DND-41 (cell line): ENCODE results near the gene RBMS3.

Experiments
- ATAC-seq: fragments of 200-7000 bp; cut with Tn5 transposase; 3 replicates; pipeline ENCODE4 v1.9.1; 2021; ENCODE audit warnings: low read depth; ENCODE audit not compliant: insufficient read depth
- DNase-seq: peaks from one replicate; pipeline ENCODE4 v3.0.0-alpha.2; 2020
- H2AFZ ChIP-seq: 2 replicates; pipeline ENCODE4 v1.6.0; 2012; ENCODE audit warnings: low read depth, low read length
- H3K27ac ChIP-seq: 2 replicates; pipeline ENCODE4 v1.5.1; 2012; ENCODE audit warnings: low read length, inconsistent platforms
- H3K27me3 ChIP-seq: fragments of 200-600 bp; sonication (generic); 2 replicates; pipeline ENCODE4 v1.6.0; 2012; ENCODE audit warnings: low read length, mild to moderate bottlenecking, inconsistent platforms; ENCODE audit not compliant: insufficient read depth, poor library complexity
- H3K36me3 ChIP-seq: 2 replicates; pipeline ENCODE4 v1.5.1; 2012; ENCODE audit warnings: low read length, inconsistent platforms; ENCODE audit not compliant: insufficient read depth
- H3K4me1 ChIP-seq: 2 replicates; pipeline ENCODE4 v1.5.1; 2012; ENCODE audit warnings: mild to moderate bottlenecking, low read length; ENCODE audit not compliant: insufficient read depth
- H3K4me2 ChIP-seq: 2 replicates; pipeline ENCODE4 v1.6.0; 2012; ENCODE audit warnings: mild to moderate bottlenecking, moderate library complexity, low read length, inconsistent platforms; ENCODE audit not compliant: insufficient read depth
- H3K4me3 ChIP-seq, 2 experiments: fragments of 200-600 bp in 1 of 2; shearing (Covaris generic) in 1 of 2; 2 replicates each; pipeline ENCODE4 v1.5.1; 2012 to 2016; ENCODE audit warnings: inconsistent platforms in 2 of 2, low read length in 2 of 2, mild to moderate bottlenecking in 2 of 2, low read depth in 1 of 2, moderate library complexity in 1 of 2
- H3K79me2 ChIP-seq: 2 replicates; pipeline ENCODE4 v1.6.0; 2012; ENCODE audit warnings: low read length, inconsistent platforms; ENCODE audit not compliant: insufficient read depth
- H3K9ac ChIP-seq: 2 replicates; pipeline ENCODE4 v1.6.0; 2012; ENCODE audit warnings: low read depth, mild to moderate bottlenecking, inconsistent platforms, low read length, moderate library complexity
- H3K9me3 ChIP-seq: 2 replicates; pipeline ENCODE4 v1.5.1; 2012; ENCODE audit warnings: low read length, moderate library complexity, mild to moderate bottlenecking, inconsistent platforms; ENCODE audit not compliant: insufficient read depth, severe bottlenecking
- H4K20me1 ChIP-seq: 2 replicates; pipeline ENCODE4 v1.6.0; 2012; ENCODE audit warnings: low read length; ENCODE audit not compliant: insufficient read depth
- CTCF ChIP-seq: IDR thresholded peaks from 2 replicates; pipeline ENCODE4 v1.5.1; 2012; ENCODE audit warnings: borderline replicate concordance, low read length, moderate library complexity, mild to moderate bottlenecking; ENCODE audit not compliant: poor library complexity, severe bottlenecking; ENCODE audit errors: extremely low read depth
- EZH2 ChIP-seq: IDR thresholded peaks from 3 replicates; pipeline ENCODE4 v1.6.1; 2012; ENCODE audit warnings: borderline replicate concordance, low read depth, mild to moderate bottlenecking, moderate library complexity, low read length, inconsistent platforms; ENCODE audit not compliant: severe bottlenecking

The RBMS3 gene

GRCh38 chr3:29475305-29475840 lies 194.5 kb downstream of the RBMS3 start:
- no peaks in the 10 kb centered on the region for H3K27me3 ChIP-seq
- H4K20me1 ChIP-seq = no peaks in the 10 kb centered on the region
- DNase-seq (no peak), ATAC-seq (no peak)
- H3K9me3 ChIP-seq = no peaks in the 10 kb centered on the region
- H3K79me2 ChIP-seq = no peaks in the 10 kb centered on the region
- H3K4me2 ChIP-seq = no peak overlapping the region
- H3K9ac ChIP-seq = no peak overlapping the region
- no peak for TF ChIP-seq CTCF
- no peak for TF ChIP-seq EZH2
- H3K36me3 ChIP-seq = no peaks in the 10 kb centered on the region
- H3K4me1 ChIP-seq = no peaks in the 10 kb centered on the region
- H3K27ac ChIP-seq = no peak overlapping the region
- H3K4me3 ChIP-seq = no peak overlapping the region
- no peak overlapping the region for H2AFZ ChIP-seq

- Histone ChIP-seq H3K4me1 (no peaks in the 10 kb centered on the region), H2AFZ (no peak overlapping the region), H4K20me1 (no peaks in the 10 kb centered on the region), H3K4me3 (no peak overlapping the region), H3K9me3 (no peaks in the 10 kb centered on the region), H3K79me2 (no peaks in the 10 kb centered on the region), H3K4me2 (no peak overlapping the region), H3K27me3 (no peaks in the 10 kb centered on the region), H3K27ac (no peak overlapping the region), H3K36me3 (no peaks in the 10 kb centered on the region), H3K9ac (no peak overlapping the region)
- ATAC-seq = no peak
- TF ChIP-seq EZH2 = no peak
- TF ChIP-seq CTCF = no peak
- DNase-seq = no peak
Observed at GRCh38 chr3:29475854-29476253, 195.0 kb downstream of the RBMS3 start.

GRCh38 chr3:29478611-29479010 lies 197.7 kb downstream of the RBMS3 start:
- no peaks in the 10 kb centered on the region for H3K27me3 ChIP-seq
- TF ChIP-seq CTCF (no peak), EZH2 (no peak)
- no peaks in the 10 kb centered on the region for H3K4me1 ChIP-seq
- no peak overlapping the region for H3K4me2 ChIP-seq
- no peaks in the 10 kb centered on the region for H3K36me3 ChIP-seq
- no peaks in the 10 kb centered on the region for H3K9me3 ChIP-seq
- H2AFZ ChIP-seq = no peak overlapping the region
- H3K79me2 ChIP-seq = no peaks in the 10 kb centered on the region
- no peak overlapping the region for H3K27ac ChIP-seq
- DNase-seq (no peak), ATAC-seq (no peak)
- no peak overlapping the region for H3K9ac ChIP-seq
- H3K4me3 ChIP-seq = no peak overlapping the region
- H4K20me1 ChIP-seq = no peaks in the 10 kb centered on the region

- no peak for ATAC-seq
- H4K20me1 ChIP-seq = no peaks in the 10 kb centered on the region
- no peak overlapping the region for H2AFZ ChIP-seq
- no peaks in the 10 kb centered on the region for H3K9me3 ChIP-seq
- TF ChIP-seq CTCF (no peak), EZH2 (no peak)
- H3K4me1 ChIP-seq = no peaks in the 10 kb centered on the region
- no peak for DNase-seq
- no peak overlapping the region for H3K27ac ChIP-seq
- no peaks in the 10 kb centered on the region for H3K79me2 ChIP-seq
- H3K36me3 ChIP-seq = no peaks in the 10 kb centered on the region
- H3K4me2 ChIP-seq = no peak overlapping the region
- no peak overlapping the region for H3K9ac ChIP-seq
- no peaks in the 10 kb centered on the region for H3K27me3 ChIP-seq
- no peak overlapping the region for H3K4me3 ChIP-seq
Observed at GRCh38 chr3:29481249-29481648, 200.4 kb downstream of the RBMS3 start.
